Non-pigmented ciliary epithelial cell (primary cell): Measurements from ENCODE around the gene CRB2.
"Not testable (repeated sequence)": the region's sequence is repeated elsewhere in the genome, so short reads cannot be mapped to it uniquely, and the experiment has no call there.

ENCODE experiments used
- DNase-seq: peaks from one replicate; pipeline ENCODE4 v3.0.0-alpha.2; 2010; ENCODE audit warnings: low read depth

CRB2 gene

DNA sequence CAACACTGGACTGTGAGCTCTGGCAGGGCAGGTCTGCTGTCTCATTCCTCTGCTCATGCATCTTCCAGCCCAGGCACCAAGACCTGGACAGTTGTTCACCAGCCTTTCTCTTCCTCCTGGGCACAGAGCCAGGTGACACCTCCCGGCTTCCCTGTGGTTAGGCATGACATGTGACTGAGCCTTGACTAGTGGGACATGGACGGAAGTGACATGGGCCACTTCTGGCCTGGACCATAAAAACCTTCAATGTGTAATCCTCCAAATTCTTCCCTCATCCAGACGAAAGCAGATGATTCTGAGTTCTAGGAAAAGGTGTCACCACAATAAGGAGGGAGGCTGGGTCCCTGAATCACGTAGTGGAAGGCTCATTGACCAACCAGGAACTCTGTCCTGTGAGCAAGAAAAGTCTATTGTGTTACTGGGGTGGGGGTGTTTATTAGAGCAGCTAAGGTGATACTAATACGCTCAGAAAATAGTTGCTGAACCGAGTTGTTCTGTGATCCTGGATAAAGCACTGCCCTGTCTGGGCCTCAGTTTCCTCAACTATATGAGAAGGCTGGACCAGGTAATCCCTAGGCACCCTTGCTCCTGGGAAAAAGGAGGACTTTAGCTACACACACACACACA lies 26.6 kb upstream of the CRB2 start:
- DNase-seq: no peak

GRCh38 chr9:123331346-123332060 lies 24.5 kb upstream of the CRB2 start:
- no peak for DNase-seq

- DNase-seq: not testable (repeated sequence)
Observed at GRCh38 chr9:123333058-123333669, 22.8 kb upstream of the CRB2 start.

DNA sequence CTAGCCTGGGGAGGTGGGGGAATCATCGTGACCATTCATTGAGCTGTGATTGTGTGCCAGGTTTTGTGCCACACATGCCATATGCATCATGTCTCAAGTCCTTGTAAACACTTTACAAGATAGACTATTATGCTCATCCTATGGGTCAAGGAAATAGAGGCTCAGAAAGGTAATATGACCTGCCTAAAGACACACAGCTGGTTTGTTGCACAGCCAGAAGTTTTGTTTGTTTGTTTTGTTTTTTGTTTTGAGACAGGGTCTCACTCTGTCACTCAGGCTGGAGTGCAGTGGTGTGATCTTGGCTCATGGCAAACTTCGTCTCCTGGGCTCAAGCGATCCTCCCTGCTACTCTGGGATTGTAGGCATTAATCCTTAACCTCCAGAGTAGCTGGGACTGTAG lies 21.4 kb upstream of the CRB2 start:
- no peak for DNase-seq

GRCh38 chr9:123335193-123335985 lies 20.6 kb upstream of the CRB2 start:
- DNase-seq: peak; percentile 30

DNA sequence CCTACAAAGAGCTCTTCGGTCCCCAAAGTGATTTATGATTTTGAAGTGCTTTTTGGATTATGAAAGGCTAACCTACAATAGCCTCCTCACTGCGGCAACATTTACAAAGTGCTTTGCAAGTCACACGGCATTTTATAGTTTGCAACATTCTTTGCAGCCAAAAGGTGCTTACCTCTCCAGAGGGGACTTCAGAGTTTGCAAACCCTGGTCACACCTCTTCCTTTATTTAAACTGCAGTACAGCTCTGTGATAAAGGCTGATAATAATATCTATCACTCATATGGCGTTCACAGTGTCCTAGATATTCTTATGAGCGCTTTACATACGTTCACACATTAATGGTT lies 20.0 kb upstream of the CRB2 start:
- DNase-seq: no peak

DNA sequence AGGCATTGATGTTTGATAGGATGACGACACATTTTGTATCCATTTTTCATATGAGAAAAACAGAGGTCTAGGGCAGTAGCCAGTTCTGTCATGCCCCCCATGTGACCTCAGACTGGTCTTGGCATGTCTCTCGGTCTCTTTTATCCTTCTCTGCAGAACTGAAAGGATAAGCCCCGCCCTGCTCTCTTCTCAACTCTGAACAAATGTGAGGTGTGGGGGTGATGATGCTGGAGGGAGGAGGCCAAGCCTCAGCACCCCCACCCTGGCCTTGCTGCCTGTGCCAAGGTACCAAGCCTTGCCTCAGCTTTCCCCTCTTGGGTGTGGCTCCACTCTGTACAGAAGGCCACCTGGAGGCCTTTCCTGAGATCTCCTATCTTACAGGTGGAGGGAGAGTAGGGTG lies 19.5 kb upstream of the CRB2 start:
- DNase-seq: no peak

DNA sequence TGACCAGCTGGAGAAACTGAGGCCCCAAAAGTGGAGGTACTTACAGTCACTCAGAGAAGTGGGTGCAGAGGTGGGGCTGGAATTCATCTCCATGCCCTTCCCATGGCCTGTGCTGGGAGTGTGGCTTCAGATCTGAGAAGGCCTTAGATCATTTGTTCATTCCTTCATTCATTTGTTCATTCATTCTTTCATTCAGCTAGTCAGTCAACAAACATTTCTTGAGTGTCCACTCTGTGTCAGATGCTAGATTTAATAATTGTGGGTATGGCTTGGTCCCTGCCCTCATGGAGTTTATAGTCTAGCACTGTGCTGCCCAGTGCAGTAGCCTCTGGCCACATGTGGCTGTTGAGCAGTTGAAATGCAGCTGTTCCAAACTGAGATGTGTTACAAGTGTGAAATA lies 19.0 kb upstream of the CRB2 start:
- no peak for DNase-seq

DNA sequence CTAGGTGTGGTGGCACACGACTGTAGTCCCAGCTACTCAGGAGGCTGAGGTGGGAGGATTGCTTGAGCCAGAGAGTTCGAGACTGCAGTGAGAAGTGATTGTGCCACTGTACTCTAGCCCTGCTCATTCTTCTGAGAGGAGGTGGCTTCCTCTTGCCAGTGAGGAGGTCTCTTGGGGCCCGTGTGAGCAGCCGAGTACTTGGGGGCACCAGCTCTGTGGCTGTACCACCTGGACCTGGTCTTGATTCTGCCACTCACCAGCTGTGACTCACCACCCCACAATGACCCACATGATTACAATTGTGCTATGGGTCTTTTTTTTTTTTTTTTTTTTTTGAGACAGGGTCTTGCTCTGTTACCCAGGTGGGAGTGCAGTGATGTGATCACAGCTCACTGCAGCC lies 18.0 kb upstream of the CRB2 start:
- no peak for DNase-seq

GRCh38 chr9:123338710-123339665 lies 17.0 kb upstream of the CRB2 start:
- no peak for DNase-seq

GRCh38 chr9:123339666-123340510 lies 16.1 kb upstream of the CRB2 start:
- no peak for DNase-seq

GRCh38 chr9:123341816-123342215 lies 14.2 kb upstream of the CRB2 start:
- DNase-seq: no peak

- no peak for DNase-seq
Observed at GRCh38 chr9:123342247-123342646, 13.8 kb upstream of the CRB2 start.

DNA sequence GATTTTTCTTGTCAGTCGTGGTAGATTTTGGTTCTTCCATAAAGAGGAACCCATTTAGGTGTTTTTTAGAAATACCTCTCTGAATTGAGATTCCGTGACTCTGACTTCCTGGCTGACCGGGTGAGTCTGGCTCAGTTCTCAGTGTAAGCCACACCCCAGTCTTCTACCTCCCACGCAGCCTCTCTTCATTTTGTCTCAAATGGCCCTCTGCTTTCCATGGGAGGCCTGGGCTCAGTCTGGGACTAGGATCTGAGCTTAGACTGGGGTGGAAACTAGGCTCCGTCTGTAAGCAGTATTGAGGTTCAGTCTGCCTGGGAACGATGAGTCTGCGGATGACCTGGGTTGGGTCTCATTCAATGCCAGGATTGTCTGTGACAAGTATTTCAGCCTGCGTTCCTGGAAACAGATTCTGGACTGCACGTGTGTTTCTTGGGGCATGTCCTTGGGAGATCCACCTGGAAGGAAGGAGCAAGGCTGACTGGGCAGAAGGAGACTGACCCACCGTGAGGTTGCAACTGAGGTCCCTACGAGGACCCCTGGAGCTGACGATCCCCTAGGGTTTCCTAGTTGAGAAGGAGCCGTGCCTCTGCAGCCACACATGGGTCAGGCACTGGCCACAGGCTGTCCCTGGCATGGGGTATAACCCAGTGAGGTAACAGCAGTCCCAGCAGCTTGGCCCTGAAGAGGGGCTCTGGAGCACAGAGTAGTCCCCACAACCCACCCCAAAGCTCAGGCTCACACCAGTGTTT lies 12.4 kb upstream of the CRB2 start:
- no peak for DNase-seq

GRCh38 chr9:123344192-123344949 lies 11.6 kb upstream of the CRB2 start:
- no peak for DNase-seq

GRCh38 chr9:123345567-123345955 lies 10.4 kb upstream of the CRB2 start:
- DNase-seq: no peak

DNA sequence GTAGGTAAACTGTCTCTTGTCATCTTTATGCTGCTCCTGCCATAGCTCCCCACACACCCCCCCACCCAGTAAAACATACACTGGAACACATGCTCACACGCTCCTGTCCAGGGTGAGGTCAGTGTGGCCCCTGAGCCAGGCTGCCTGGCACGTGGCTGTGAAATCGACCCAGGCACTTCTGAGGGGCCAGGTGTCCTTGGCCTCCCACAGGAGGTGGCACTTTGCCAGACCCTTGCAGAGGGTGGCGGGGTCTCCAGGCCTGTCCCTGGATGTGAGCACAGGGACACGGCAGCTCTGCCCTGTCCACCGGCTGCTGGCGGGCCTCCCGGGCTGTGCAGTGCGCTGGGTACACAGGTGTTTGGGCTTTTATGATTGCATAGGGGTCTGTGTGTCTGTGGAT lies 10.0 kb upstream of the CRB2 start:
- DNase-seq: no peak

DNA sequence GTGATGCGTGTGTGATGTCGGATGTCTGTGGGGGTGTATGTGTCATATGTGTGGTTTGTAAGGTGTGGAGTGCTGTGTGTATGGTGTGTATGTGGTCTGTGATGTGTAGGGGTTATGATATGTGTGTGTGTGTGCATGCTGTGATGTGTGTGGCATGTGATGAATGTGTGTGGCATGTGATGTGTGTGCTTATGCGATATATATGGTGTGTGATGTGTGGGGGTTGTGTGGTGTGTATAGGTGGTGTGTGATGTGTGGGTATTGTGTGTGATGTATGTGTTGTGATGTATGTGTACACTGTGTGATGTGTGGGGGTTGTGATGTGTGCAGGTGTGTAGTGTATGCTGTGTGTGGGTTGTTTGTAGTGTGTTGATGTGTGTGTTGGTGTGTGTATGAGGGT lies 9.2 kb upstream of the CRB2 start:
- no peak for DNase-seq
